Endothelial cell of umbilical vein (primary cell): ENCODE measurements around the gene IL22RA2. TPM values are rescaled to one million over a fixed set of nuclear protein-coding genes. Genes with fewer than 3 reads are reported as not detected.

Source experiments
- BruUV-seq: library from RNA; stranded (reverse); fragments of 400-500 nt; replicated peaks from 2 replicates; lab custom pipeline; 2021; lab: Mats Ljungman, UMichigan
- CTCF ChIA-PET: fragments of 300-600, 350-600 bp; sonication (Branson Sonifier 250); formaldehyde crosslinking; loops from one replicate; lab custom pipeline; 2021; ENCODE audit warnings: antibody characterized with exemption, inconsistent platforms; lab: Charles Lee
- POLR2A ChIA-PET: fragments of 300-600, 350-600 bp; sonication (Branson Sonifier 250); formaldehyde crosslinking; loops from one replicate; lab custom pipeline; 2021; ENCODE audit warnings: antibody characterized with exemption, inconsistent platforms; lab: Charles Lee
- DNase-seq: peaks from one replicate; pipeline ENCODE4 v3.0.0-alpha.2; 2011; ENCODE audit warnings: low read depth, low spot score
- FAIRE-seq: peaks from 2 replicates; lab custom pipeline; 2011; peaks lifted over from hg19 to GRCh38; lab: Jason Lieb, UNC
- H2AFZ ChIP-seq: 2 replicates; pipeline ENCODE4 v1.6.0; 2012; ENCODE audit warnings: low read depth, low read length, control low read depth, inconsistent platforms
- H3K27ac ChIP-seq: 2 replicates; pipeline ENCODE4 v1.5.1; 2011; ENCODE audit warnings: low read depth, mild to moderate bottlenecking, control low read depth, low read length, moderate library complexity; ENCODE audit not compliant: insufficient read depth
- H3K27me3 ChIP-seq, 2 experiments: 2 replicates each; pipeline versions ENCODE4 v1.6.0 to v1.6.1; 2011; ENCODE audit warnings: low read length in 2 of 2, mixed read lengths in 1 of 2; ENCODE audit not compliant: control insufficient read depth in 2 of 2, insufficient read depth in 2 of 2
- H3K36me3 ChIP-seq, 2 experiments: 2 replicates in 1 of 2; 3 replicates in 1 of 2; pipeline ENCODE4 v1.5.1; 2011; ENCODE audit warnings: low read length in 2 of 2, mild to moderate bottlenecking in 1 of 2, moderate library complexity in 1 of 2; ENCODE audit not compliant: control insufficient read depth in 2 of 2, insufficient read depth in 2 of 2; ENCODE audit errors: extremely low read depth in 1 of 2
- H3K4me1 ChIP-seq: 3 replicates; pipeline ENCODE4 v1.5.1; 2011; ENCODE audit warnings: mild to moderate bottlenecking, low read length; ENCODE audit not compliant: control insufficient read depth, insufficient read depth; ENCODE audit errors: extremely low read depth
- H3K4me2 ChIP-seq: 2 replicates; pipeline ENCODE4 v1.6.1; 2011; ENCODE audit warnings: low read length, control low read depth, mixed read lengths; ENCODE audit not compliant: insufficient read depth
- H3K4me3 ChIP-seq, 3 experiments: fragments of 200-600 bp in 1 of 3; sonication (generic), shearing (Covaris generic) in 1 of 3; replicated peaks in 1 of 3; 2 replicates each; pipeline ENCODE4 v1.5.1; 2011 to 2016; ENCODE audit warnings: control low read depth in 3 of 3, low read length in 3 of 3, mild to moderate bottlenecking in 2 of 3, inconsistent platforms in 1 of 3, low read depth in 1 of 3, moderate library complexity in 1 of 3; ENCODE audit not compliant: insufficient read depth in 1 of 3
- H3K79me2 ChIP-seq: 2 replicates; pipeline ENCODE4 v1.6.0; 2012; ENCODE audit warnings: low read length, inconsistent platforms; ENCODE audit not compliant: control insufficient read depth, insufficient read depth
- H3K9ac ChIP-seq: replicated peaks from 2 replicates; pipeline ENCODE3; 2011; ENCODE audit warnings: low read length, control low read depth; ENCODE audit not compliant: insufficient read depth; ENCODE audit errors: extremely low read depth
- H3K9me1 ChIP-seq: replicated peaks from 3 replicates; pipeline ENCODE4 v1.6.0; 2011; ENCODE audit warnings: mild to moderate bottlenecking, low read length; ENCODE audit not compliant: control insufficient read depth, insufficient read depth; ENCODE audit errors: extremely low read depth
- H3K9me3 ChIP-seq: replicated peaks from 2 replicates; pipeline ENCODE4 v1.5.1; 2012; ENCODE audit warnings: low read length, inconsistent platforms; ENCODE audit not compliant: control insufficient read depth, insufficient read depth
- H4K20me1 ChIP-seq: replicated peaks from 2 replicates; pipeline ENCODE3; 2011; ENCODE audit warnings: mild to moderate bottlenecking, low read length; ENCODE audit not compliant: control insufficient read depth, insufficient read depth; ENCODE audit errors: extremely low read depth
- CTCF ChIP-seq, 2 donors: IDR thresholded peaks; 1 replicate in 1 of 2; 2 replicates in 1 of 2; pipeline ENCODE4 v1.5.1; 2011; ENCODE audit warnings: low read length in 2 of 2, mild to moderate bottlenecking in 2 of 2, moderate library complexity in 2 of 2, control low read depth in 1 of 2, inconsistent platforms in 1 of 2, low read depth in 1 of 2; ENCODE audit not compliant: insufficient read depth in 1 of 2; ENCODE audit errors: extremely low read depth in 1 of 2
- EZH2 ChIP-seq: IDR thresholded peaks from 2 replicates; pipeline ENCODE4 v1.6.1; 2012; ENCODE audit warnings: borderline replicate concordance, low read depth, mild to moderate bottlenecking, moderate library complexity, low read length, inconsistent platforms; ENCODE audit not compliant: severe bottlenecking
- FOS ChIP-seq: IDR thresholded peaks from 2 replicates; pipeline ENCODE4 v1.6.1; 2011; ENCODE audit warnings: mild to moderate bottlenecking, low read length, moderate library complexity, borderline replicate concordance; ENCODE audit not compliant: insufficient read depth
- MYC ChIP-seq: IDR thresholded peaks from one replicate; pipeline ENCODE4 v1.6.1; 2011; ENCODE audit warnings: mild to moderate bottlenecking, low read depth, low read length
- POLR2A ChIP-seq: IDR thresholded peaks from 2 replicates; pipeline ENCODE4 v1.6.1; 2012; ENCODE audit warnings: low read depth, mild to moderate bottlenecking, control low read depth, low read length
- POLR2AphosphoS5 ChIP-seq: IDR thresholded peaks from 2 replicates; pipeline ENCODE4 v1.6.1; 2012; ENCODE audit warnings: low read depth, mild to moderate bottlenecking, control low read depth, low read length, moderate library complexity; ENCODE audit not compliant: insufficient read depth
- dilution Hi-C: fragments of 300-500 bp; cut with MboI; formaldehyde crosslinking; loops from one replicate; pipeline ENCODE4 v1.15.0; 2019; ENCODE audit warnings: low sequenced_read_pairs; ENCODE audit not compliant: extremely low pct_ligation_motif_present
- intact Hi-C: fragments of 100-400 bp; cut with micrococcal nuclease; formaldehyde crosslinking; loops from one replicate; pipeline ENCODE4 v1.10.0; 2022
- polyA plus RNA-seq, 4 experiments: library from polyadenylated mRNA; depleted of rRNA in 3 of 4; stranded (reverse) in 3 of 4; unstranded in 1 of 4; fragments of >200 nt; gene quantifications; 2 replicates each; pipeline versions ENCODE4 v1.2.1 to v1.2.3, GENCODE V29; 2011 to 2012; ENCODE audit warnings: missing spikeins in 1 of 4
- total RNA-seq: library from RNA; stranded (reverse); gene quantifications from 2 replicates; pipeline ENCODE4 v1.2.3, GENCODE V29; 2021
- TF ChIP-seq, protein P1 (sequence below): IDR thresholded peaks from 2 replicates; pipeline ENCODE4 v1.6.1; 2011; ENCODE audit not compliant: insufficient read depth, insufficient read length

Gene IL22RA2
- total and polyA plus RNA-seq, 2 donors (not counting 3 experiments of a cell fraction or from before 2014, with no cell fraction given), result not detected

DNA sequence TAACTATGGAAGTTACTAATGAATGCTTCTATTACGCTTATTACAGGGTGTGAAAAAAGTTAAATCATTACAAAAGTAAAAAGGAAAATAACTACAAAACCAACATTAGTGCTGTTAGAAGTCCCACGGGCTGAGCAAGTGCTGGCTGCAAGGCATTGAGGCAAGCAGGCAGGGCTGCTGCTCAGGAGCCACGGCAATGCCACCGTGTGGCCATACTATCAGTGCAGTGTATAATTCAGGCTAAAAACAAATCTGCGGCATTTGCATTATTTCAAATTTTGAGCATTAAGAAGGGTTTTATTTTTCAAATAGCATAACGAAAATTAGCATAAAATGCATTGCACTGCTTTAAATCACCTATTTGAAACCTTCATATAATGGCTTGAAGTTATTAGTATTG lies 28.6 kb upstream of the IL22RA2 start:
- Histone ChIP-seq H3K36me3 (peaks cover 9 to 20% of the 10 kb centered on the region in 2 experiments), H3K9me3 (no peaks in the 10 kb centered on the region), H3K9me1 (no peaks in the 10 kb centered on the region), H3K27me3 (no peaks in the 10 kb centered on the region), H3K4me2 (no peak overlapping the region), H4K20me1 (no peaks in the 10 kb centered on the region), H2AFZ (no peak overlapping the region), H3K79me2 (no peaks in the 10 kb centered on the region), H3K27ac (no peak overlapping the region), H3K9ac (no peak overlapping the region), H3K4me1 (peaks cover 5% of the 10 kb centered on the region), H3K4me3 (no peak overlapping the region)
- BruUV-seq, result no TSS peak
- ChIA-PET CTCF (no interaction called here), POLR2A (no interaction called here)
- FAIRE-seq (no peak), DNase-seq (no peak)
- intact Hi-C loops, result no loop called here
- dilution Hi-C loops, result no loop called here
- no peak for TF ChIP-seq POLR2AphosphoS5
- no peak for TF ChIP-seq CTCF (IDR thresholded peaks at IDR 0.05; ENCODE audit: extremely low read depth in 1 of 2, insufficient read depth in 1 of 2, low read depth in 1 of 2, low read length in 2 of 2)
- TF ChIP-seq, protein P1, sequence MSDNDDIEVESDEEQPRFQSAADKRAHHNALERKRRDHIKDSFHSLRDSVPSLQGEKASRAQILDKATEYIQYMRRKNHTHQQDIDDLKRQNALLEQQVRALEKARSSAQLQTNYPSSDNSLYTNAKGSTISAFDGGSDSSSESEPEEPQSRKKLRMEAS, result no peak
- no peak for TF ChIP-seq MYC
- no peak for TF ChIP-seq POLR2A
- TF ChIP-seq EZH2, result no peak
- TF ChIP-seq FOS, result no peak
